GM12878 (cell line): ENCODE results near the gene MTA3. TPM values are rescaled to one million over a fixed set of nuclear protein-coding genes. Genes with fewer than 3 reads are reported as not detected.

Experiments
- ATAC-seq: fragments of 200-7000 bp; cut with Tn5 transposase; 3 replicates; pipeline ENCODE4 v1.9.1; 2020; ENCODE audit warnings: mild to moderate bottlenecking, moderate library complexity
- BruUV-seq: library from RNA; stranded (reverse); fragments of 400-500 nt; replicated peaks from 2 replicates; lab custom pipeline; 2021; lab: Mats Ljungman, UMichigan
- CTCF ChIA-PET: fragments of 300-600 bp; sonication (Branson Sonifier 250); formaldehyde crosslinking; extraction: SDS; loops from one replicate; lab custom pipeline; 2021; ENCODE audit warnings: inconsistent platforms; lab: Yijun Ruan, JAX
- POLR2A ChIA-PET: fragments of 350-600 bp; formaldehyde crosslinking; extraction: SDS; loops from one replicate; lab custom pipeline; 2021; ENCODE audit warnings: inconsistent platforms; lab: Charles Lee
- RAD21 ChIA-PET: fragments of 300-600 bp; sonication (Branson Sonifier 250); formaldehyde crosslinking; loops from one replicate; lab custom pipeline; 2023; ENCODE audit warnings: antibody characterized with exemption; ENCODE audit not compliant: unreplicated experiment; lab: Charles Lee
- SMC1A ChIA-PET: fragments of 300-600 bp; sonication (Branson Sonifier 250); formaldehyde crosslinking; loops from one replicate; lab custom pipeline; 2023; ENCODE audit not compliant: unreplicated experiment, uncharacterized antibody; lab: Charles Lee
- DNase-seq: peaks from one replicate; pipeline ENCODE4 v3.0.0-alpha.2; 2011; ENCODE audit warnings: low read depth, low spot score
- FAIRE-seq: peaks from 3 replicates; lab custom pipeline; 2011; peaks lifted over from hg19 to GRCh38; lab: Jason Lieb, UNC
- H2AFZ ChIP-seq: 2 replicates; pipeline ENCODE4 v1.6.0; 2011; ENCODE audit warnings: low read depth, low read length, control low read depth; ENCODE audit not compliant: control insufficient read depth
- H3K27ac ChIP-seq: 2 replicates; pipeline ENCODE4 v1.5.1; 2011; ENCODE audit warnings: control low read depth; ENCODE audit not compliant: control insufficient read depth, insufficient read depth
- H3K27me3 ChIP-seq, 2 experiments: replicated peaks in 1 of 2; 2 replicates each; pipeline versions ENCODE4 v1.6.0 to v1.6.1; 2011; ENCODE audit warnings: low read length in 1 of 2; ENCODE audit not compliant: control insufficient read depth in 2 of 2, insufficient read depth in 2 of 2
- H3K36me3 ChIP-seq, 2 experiments: 2 replicates each; pipeline ENCODE4 v1.5.1; 2011; ENCODE audit warnings: low read length in 1 of 2; ENCODE audit not compliant: control insufficient read depth in 2 of 2, insufficient read depth in 2 of 2
- H3K4me1 ChIP-seq: 2 replicates; pipeline ENCODE4 v1.6.1; 2011; ENCODE audit warnings: mild to moderate bottlenecking, low read length, moderate library complexity, mixed read lengths; ENCODE audit not compliant: control insufficient read depth, insufficient read depth
- H3K4me2 ChIP-seq: 2 replicates; pipeline ENCODE4 v1.6.0; 2011; ENCODE audit warnings: control low read depth; ENCODE audit not compliant: control insufficient read depth, insufficient read depth
- H3K4me3 ChIP-seq: fragments of 200-600 bp; sonication (generic); 2 replicates; pipeline ENCODE4 v1.5.1; 2016
- H3K79me2 ChIP-seq: 2 replicates; pipeline ENCODE4 v1.6.0; 2011; ENCODE audit warnings: low read length; ENCODE audit not compliant: control insufficient read depth, insufficient read depth
- H3K9ac ChIP-seq: 2 replicates; pipeline ENCODE4 v1.8.0; 2011; ENCODE audit warnings: low read length, control low read depth, mixed read lengths; ENCODE audit not compliant: control insufficient read depth, insufficient read depth
- H3K9me3 ChIP-seq: replicated peaks from 3 replicates; pipeline ENCODE4 v1.5.1; 2011; ENCODE audit warnings: mild to moderate bottlenecking, low read length; ENCODE audit not compliant: control insufficient read depth, insufficient read depth
- H4K20me1 ChIP-seq: 2 replicates; pipeline ENCODE4 v1.6.0; 2011; ENCODE audit not compliant: control insufficient read depth, insufficient read depth
- EED ChIP-seq: sonication (generic); IDR thresholded peaks from 2 replicates; pipeline ENCODE4 v1.6.1; 2016; ENCODE audit warnings: antibody characterized with exemption, low read depth
- MEF2B ChIP-seq: fragments of 450-650 bp; IDR thresholded peaks from 2 replicates; pipeline ENCODE4 v1.6.1; 2018; ENCODE audit warnings: mild to moderate bottlenecking, moderate library complexity; ENCODE audit not compliant: partially characterized antibody, poor library complexity, severe bottlenecking
- MLLT1 ChIP-seq: fragments of 450-650 bp; IDR thresholded peaks from 2 replicates; pipeline ENCODE4 v1.6.1; 2016; ENCODE audit warnings: mild to moderate bottlenecking
- MTA2 ChIP-seq: fragments of 450-650 bp; IDR thresholded peaks from 2 replicates; pipeline ENCODE4 v1.6.1; 2016; ENCODE audit warnings: low read depth, mild to moderate bottlenecking, moderate library complexity
- NBN ChIP-seq: fragments of 450-650 bp; IDR thresholded peaks from 2 replicates; pipeline ENCODE4 v1.6.1; 2016
- RELB ChIP-seq: fragments of 450-650 bp; IDR thresholded peaks from 2 replicates; pipeline ENCODE4 v1.6.1; 2017; ENCODE audit warnings: low read depth, mild to moderate bottlenecking, moderate library complexity
- SREBF1 ChIP-seq: IDR thresholded peaks from 2 replicates; pipeline ENCODE4 v1.6.1; 2012; ENCODE audit warnings: mild to moderate bottlenecking, low read length
- ZNF384 ChIP-seq: IDR thresholded peaks from 2 replicates; pipeline ENCODE4 v1.6.1; 2012; ENCODE audit warnings: low read depth, mild to moderate bottlenecking, low read length, improper control_type of control experiment, borderline replicate concordance
- whole genome bisulfite sequencing: methylation state at CpG from one replicate; pipeline ENCODE4 v1.1.6; 2016; ENCODE audit warnings: low lambda C conversion rate; ENCODE audit not compliant: insufficient replicate concordance, insufficient coverage; ENCODE audit errors: missing lambda C conversion rate; 5-methylcytosine and 5-hydroxymethylcytosine counted together
- in situ Hi-C: fragments of 300-500 bp; cut with MboI; formaldehyde crosslinking; loops from 9 replicates; pipeline ENCODE4 v1.14.3; 2018; ENCODE audit warnings: mixed read lengths
- intact Hi-C: fragments of 100-400 bp; cut with micrococcal nuclease; formaldehyde crosslinking; loops from one replicate; pipeline ENCODE4 v1.14.2; 2022; ENCODE audit not compliant: unreplicated experiment
- polyA plus RNA-seq, 11 experiments: library from polyadenylated mRNA; depleted of rRNA in 4 of 11; unstranded in 6 of 11; stranded (reverse) in 5 of 11; fragments of >200 nt; fragmentation: Nextera tagmentation in 4 of 11; fragmentation: Illumina TruSeq in 1 of 11; extraction: Ambion mirVana in 4 of 11; extraction: Trizol in 1 of 11; gene quantifications; 1 replicate in 1 of 11; 2 replicates in 10 of 11; pipeline versions ENCODE4 v1.2.1 to v1.2.3, GENCODE V29; 2011 to 2016; ENCODE audit warnings: inconsistent platforms in 2 of 11, missing spikeins in 2 of 11, low read depth in 1 of 11
- total RNA-seq, 4 experiments: library from RNA; depleted of rRNA in 3 of 4; stranded (reverse); fragments of >200 nt in 3 of 4; fragmentation: Illumina TruSeq in 1 of 4; extraction: Trizol in 1 of 4; gene quantifications; 2 replicates each; pipeline versions ENCODE4 v1.2.1 to v1.2.3, GENCODE V29; 2013 to 2021

MTA3 gene
- total and polyA plus RNA-seq, 10 of the 15 experiments (the other 5 are each of a cell fraction or from before 2014, with no cell fraction given), result 17.6 to 45.5 (median 26.5) TPM

GRCh38 chr2:42638080-42638784 lies 69.8 kb downstream of the MTA3 start:
- ChIA-PET CTCF (interaction anchor here (0.7 to 2.7 kb wide), 12 partner anchors 20 to 322 kb away, joined by 3 to 22 read pairs (median 4); no protein-coding TSS in a partner anchor), SMC1A (interaction anchor here (0.6 to 4.3 kb wide), 21 partner anchors 11 to 1271 kb away, joined by 3 to 24 read pairs (median 3); no protein-coding TSS in a partner anchor), RAD21 (interaction anchor here (0.9 to 2.6 kb wide), 12 partner anchors 23 to 158 kb away, joined by 3 to 21 read pairs (median 5); partner anchors contain the start of gene HAAO), POLR2A (interaction anchor here (0.7 to 1.3 kb wide), 10 partner anchors 11 to 466 kb away, joined by 3 to 6 read pairs (median 4); no protein-coding TSS in a partner anchor)
- FAIRE-seq (no peak), ATAC-seq (peak; percentile 48), DNase-seq (no peak)
- Histone ChIP-seq H3K4me2 (peak overlapping the region; percentile 57), H3K79me2 (peaks cover 4% of the 10 kb centered on the region), H2AFZ (no peak overlapping the region; the same call in 1 of the 2 replicates), H3K4me1 (peaks cover 4% of the 10 kb centered on the region), H3K27me3 (no peaks in the 10 kb centered on the region), H4K20me1 (no peaks in the 10 kb centered on the region), H3K4me3 (peak overlapping the region; percentile 24; the same call in 1 of the 2 replicates), H3K27ac (peak overlapping the region; percentile 54; the same call in 1 of the 2 replicates), H3K9me3 (peaks cover 2% of the 10 kb centered on the region; the same call in 1 of the 3 replicates), H3K36me3 (no peaks in the 10 kb centered on the region), H3K9ac (peak overlapping the region; percentile 25; the same call in 1 of the 2 replicates)
- BruUV-seq, result no TSS peak
- WGBS, result 99% methylated on average over 7 of the region's 7 CpGs
- TF ChIP-seq MTA2 (peak; percentile 58), NBN (peak; percentile 25; the same call in 1 of the 2 replicates), ZNF384 (peak; percentile 36; the same call in 1 of the 2 replicates), RELB (peak; percentile 45; the same call in 1 of the 2 replicates), MEF2B (peak; percentile 12), EED (no peak), MLLT1 (peak; percentile 86), SREBF1 (no peak)
- in situ Hi-C loops (no loop called here), intact Hi-C loops (no loop called here)
